ENCODE results near the gene PXMP2. TPM values are rescaled to one million over a fixed set of nuclear protein-coding genes. Genes with fewer than 3 reads are reported as not detected.

The PXMP2 gene
- total RNA-seq, 1 donor = 10.1 TPM

DNA sequence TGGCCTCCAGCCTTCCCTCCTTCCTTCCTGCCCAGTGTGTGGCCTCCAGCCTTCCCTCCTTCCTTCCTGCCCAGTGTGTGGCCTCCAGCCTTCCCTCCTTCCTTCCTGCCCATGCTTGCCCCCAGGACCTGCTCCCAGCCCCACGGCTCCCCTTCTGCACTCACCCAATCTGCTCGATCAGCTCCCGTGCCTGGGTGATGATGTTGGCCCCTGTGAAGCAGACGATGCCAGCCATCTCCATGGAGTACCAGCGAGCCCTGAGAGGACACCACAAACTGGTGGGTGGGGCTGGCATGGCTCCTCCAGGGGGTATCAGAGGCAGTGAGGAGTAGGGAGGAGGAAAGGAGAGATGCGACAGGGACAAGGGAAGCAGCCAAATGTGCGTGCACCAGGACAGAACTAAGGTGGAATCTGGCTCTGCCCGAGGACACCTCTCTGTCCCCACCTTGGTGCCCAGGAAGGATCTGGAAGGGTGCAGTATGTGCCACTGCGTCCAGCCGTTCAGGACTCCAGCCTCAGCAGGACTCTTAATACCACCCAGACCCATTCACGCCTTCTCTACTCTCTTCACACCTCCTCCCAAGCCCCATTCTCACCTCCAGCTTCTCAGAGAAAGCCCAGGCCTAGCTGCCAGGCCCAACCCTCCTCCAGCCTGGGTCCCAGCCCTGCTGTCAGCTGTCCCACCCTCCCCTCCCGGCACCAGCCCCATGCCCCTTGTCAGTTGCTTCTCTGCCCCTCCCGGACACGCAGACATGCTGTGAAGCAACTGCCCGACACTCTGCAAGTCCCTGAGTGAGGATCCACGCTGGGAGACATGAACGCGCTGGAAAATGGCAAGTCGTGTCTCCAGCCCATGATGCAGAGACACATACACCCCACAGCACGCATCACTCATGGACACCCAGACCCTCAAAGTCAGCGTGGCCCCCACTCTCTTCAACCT, 22.9 kb upstream of the PXMP2 start:
- Histone ChIP-seq H3K27me3 (ENCODE audit: insufficient read depth, low read length) (no peaks in the 10 kb centered on the region), H3K27ac (ENCODE audit: low read depth, low read length) (no peak overlapping the region), H3K9me3 (ENCODE audit: low read depth, low read length) (no peaks in the 10 kb centered on the region), H3K4me1 (ENCODE audit: insufficient read depth, low read length) (no peaks in the 10 kb centered on the region), H3K4me2 (ENCODE audit: insufficient read depth, low read length) (no peak overlapping the region), H3K79me2 (ENCODE audit: insufficient read depth, low read length) (no peaks in the 10 kb centered on the region), H2AFZ (ENCODE audit: low read length) (no peak overlapping the region), H3K36me3 (ENCODE audit: insufficient read depth, low read length) (peaks cover 44% of the 10 kb centered on the region), H4K20me1 (ENCODE audit: insufficient read depth, low read length) (no peaks in the 10 kb centered on the region), H3K4me3 (ENCODE audit: insufficient read depth, low read length) (no peak overlapping the region)
- DNase-seq (ENCODE audit: insufficient read length, low spot score, missing footprints) = no peak
- TF ChIP-seq, protein P1, sequence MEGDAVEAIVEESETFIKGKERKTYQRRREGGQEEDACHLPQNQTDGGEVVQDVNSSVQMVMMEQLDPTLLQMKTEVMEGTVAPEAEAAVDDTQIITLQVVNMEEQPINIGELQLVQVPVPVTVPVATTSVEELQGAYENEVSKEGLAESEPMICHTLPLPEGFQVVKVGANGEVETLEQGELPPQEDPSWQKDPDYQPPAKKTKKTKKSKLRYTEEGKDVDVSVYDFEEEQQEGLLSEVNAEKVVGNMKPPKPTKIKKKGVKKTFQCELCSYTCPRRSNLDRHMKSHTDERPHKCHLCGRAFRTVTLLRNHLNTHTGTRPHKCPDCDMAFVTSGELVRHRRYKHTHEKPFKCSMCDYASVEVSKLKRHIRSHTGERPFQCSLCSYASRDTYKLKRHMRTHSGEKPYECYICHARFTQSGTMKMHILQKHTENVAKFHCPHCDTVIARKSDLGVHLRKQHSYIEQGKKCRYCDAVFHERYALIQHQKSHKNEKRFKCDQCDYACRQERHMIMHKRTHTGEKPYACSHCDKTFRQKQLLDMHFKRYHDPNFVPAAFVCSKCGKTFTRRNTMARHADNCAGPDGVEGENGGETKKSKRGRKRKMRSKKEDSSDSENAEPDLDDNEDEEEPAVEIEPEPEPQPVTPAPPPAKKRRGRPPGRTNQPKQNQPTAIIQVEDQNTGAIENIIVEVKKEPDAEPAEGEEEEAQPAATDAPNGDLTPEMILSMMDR (IDR thresholded peaks at IDR 0.05; ENCODE audit: extremely low read depth, low read depth, low read length) = no peak

DNA sequence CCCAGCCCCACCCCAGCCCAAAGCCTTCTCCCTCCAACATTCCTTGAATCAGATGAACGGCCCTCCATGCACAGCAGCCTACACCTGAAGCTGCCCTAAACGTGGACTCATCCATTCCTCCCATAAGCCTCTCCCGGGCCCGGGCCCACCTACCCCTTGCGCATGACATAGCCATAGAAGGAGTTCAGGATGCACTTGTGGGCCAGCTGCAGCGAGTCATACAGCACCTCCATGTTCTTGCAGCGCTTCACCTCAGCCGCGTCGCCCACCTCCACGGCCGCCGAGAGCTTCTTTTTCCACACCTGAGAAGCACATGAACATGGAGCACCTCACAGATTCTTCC, 22.3 kb upstream of the PXMP2 start:
- TF ChIP-seq, protein P1 (IDR thresholded peaks at IDR 0.05; ENCODE audit: extremely low read depth, low read depth, low read length) = no peak
- peaks cover 43% of the 10 kb centered on the region for H3K36me3 ChIP-seq (ENCODE audit: insufficient read depth, low read length)

DNA sequence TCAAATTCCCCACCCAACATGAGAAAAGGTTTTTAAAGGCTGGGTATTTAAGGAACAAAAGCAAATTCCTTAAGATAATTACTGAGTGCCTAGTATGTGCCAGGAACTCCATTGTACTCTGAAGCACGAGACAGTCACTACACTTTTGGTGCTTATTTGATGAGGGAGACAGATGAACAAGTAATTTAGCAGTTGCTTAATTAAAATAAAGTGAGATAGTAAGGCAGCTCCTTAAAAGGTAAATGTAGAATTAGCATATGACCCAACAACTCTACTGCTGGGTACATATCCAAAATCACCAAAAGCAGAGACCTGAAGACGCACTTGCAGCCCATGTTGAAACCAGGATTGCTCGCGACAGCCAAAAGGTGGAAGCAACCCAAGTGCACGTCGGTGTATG, 21.6 kb upstream of the PXMP2 start:
- no peak overlapping the region for H2AFZ ChIP-seq (ENCODE audit: low read length)
- H3K4me1 ChIP-seq (ENCODE audit: insufficient read depth, low read length) = no peaks in the 10 kb centered on the region
- no peak overlapping the region for H3K4me2 ChIP-seq (ENCODE audit: insufficient read depth, low read length)
- no peak overlapping the region for H3K27ac ChIP-seq (ENCODE audit: low read depth, low read length)
- no peaks in the 10 kb centered on the region for H3K27me3 ChIP-seq (ENCODE audit: insufficient read depth, low read length)
- TF ChIP-seq, protein P1 (IDR thresholded peaks at IDR 0.05; ENCODE audit: extremely low read depth, low read depth, low read length) = no peak
- H3K4me3 ChIP-seq (ENCODE audit: insufficient read depth, low read length) = no peak overlapping the region
- no peak for DNase-seq (ENCODE audit: insufficient read length, low spot score, missing footprints)
- no peaks in the 10 kb centered on the region for H3K79me2 ChIP-seq (ENCODE audit: insufficient read depth, low read length)
- H3K36me3 ChIP-seq (ENCODE audit: insufficient read depth, low read length) = peaks cover 37% of the 10 kb centered on the region
- H3K9me3 ChIP-seq (ENCODE audit: low read depth, low read length) = no peaks in the 10 kb centered on the region
- H4K20me1 ChIP-seq (ENCODE audit: insufficient read depth, low read length) = no peaks in the 10 kb centered on the region

More for the DNA sequence above, 22.3 kb upstream of the PXMP2 start:
- H2AFZ ChIP-seq (ENCODE audit: low read length) = no peak overlapping the region
- H3K27me3 ChIP-seq (ENCODE audit: insufficient read depth, low read length) = no peaks in the 10 kb centered on the region
- no peaks in the 10 kb centered on the region for H3K79me2 ChIP-seq (ENCODE audit: insufficient read depth, low read length)
- no peak overlapping the region for H3K4me2 ChIP-seq (ENCODE audit: insufficient read depth, low read length)
- no peak overlapping the region for H3K4me3 ChIP-seq (ENCODE audit: insufficient read depth, low read length)
- no peaks in the 10 kb centered on the region for H3K9me3 ChIP-seq (ENCODE audit: low read depth, low read length)
- H3K27ac ChIP-seq (ENCODE audit: low read depth, low read length) = no peak overlapping the region
- H4K20me1 ChIP-seq (ENCODE audit: insufficient read depth, low read length) = no peaks in the 10 kb centered on the region
- no peaks in the 10 kb centered on the region for H3K4me1 ChIP-seq (ENCODE audit: insufficient read depth, low read length)
- no peak for DNase-seq (ENCODE audit: insufficient read length, low spot score, missing footprints)

Measured in osteoblast (primary cell).